Nephron (organoid): ENCODE measurements around the gene AFTPH.

Experiments used
- H3K27ac Mint-ChIP-seq, 3 experiments: 2 replicates each; pipeline ENCODE4 v1.8.0; 2020; ENCODE audit warnings: mixed read lengths in 3 of 3, mild to moderate bottlenecking in 2 of 3, moderate library complexity in 1 of 3
- H3K27me3 Mint-ChIP-seq: 2 replicates; pipeline ENCODE4 v1.8.0; 2021; ENCODE audit warnings: low read depth, mild to moderate bottlenecking, moderate library complexity, mixed read lengths
- H3K36me3 Mint-ChIP-seq: 2 replicates; pipeline ENCODE4 v1.8.0; 2020; ENCODE audit warnings: low read depth, mixed read lengths
- H3K4me1 Mint-ChIP-seq: 2 replicates; pipeline ENCODE4 v1.8.0; 2020; ENCODE audit warnings: mixed read lengths
- H3K4me3 Mint-ChIP-seq, 3 experiments: 2 replicates each; pipeline ENCODE4 v1.8.0; 2020; ENCODE audit warnings: mild to moderate bottlenecking in 3 of 3, mixed read lengths in 3 of 3, moderate library complexity in 2 of 3
- H3K9me3 Mint-ChIP-seq: 2 replicates; pipeline ENCODE4 v1.8.0; 2020; ENCODE audit warnings: mixed read lengths
- TF ChIP-seq, protein P1 (sequence below), 3 experiments: fragments of 200-600 bp; sonication (generic); IDR thresholded peaks; one replicate each; pipeline ENCODE4 v1.5.0; 2021; ENCODE audit warnings: antibody characterized with exemption in 3 of 3; ENCODE audit not compliant: unreplicated experiment in 3 of 3

Gene AFTPH

GRCh38 chr2:64607381-64608304, 83.5 kb downstream of the AFTPH start:
- peaks cover 53% of the 10 kb centered on the region for H3K4me1 Mint-ChIP-seq
- peak overlapping the region; percentile 46 to 75 (median 63) for H3K4me3 Mint-ChIP-seq
- H3K36me3 Mint-ChIP-seq, result no peaks in the 10 kb centered on the region
- peaks cover 11% of the 10 kb centered on the region for H3K9me3 Mint-ChIP-seq
- H3K27ac Mint-ChIP-seq, result peak overlapping the region in 2 of 3 experiments; percentile 80 to 96
- H3K27me3 Mint-ChIP-seq, result peaks cover 16% of the 10 kb centered on the region
- TF ChIP-seq, protein P1, sequence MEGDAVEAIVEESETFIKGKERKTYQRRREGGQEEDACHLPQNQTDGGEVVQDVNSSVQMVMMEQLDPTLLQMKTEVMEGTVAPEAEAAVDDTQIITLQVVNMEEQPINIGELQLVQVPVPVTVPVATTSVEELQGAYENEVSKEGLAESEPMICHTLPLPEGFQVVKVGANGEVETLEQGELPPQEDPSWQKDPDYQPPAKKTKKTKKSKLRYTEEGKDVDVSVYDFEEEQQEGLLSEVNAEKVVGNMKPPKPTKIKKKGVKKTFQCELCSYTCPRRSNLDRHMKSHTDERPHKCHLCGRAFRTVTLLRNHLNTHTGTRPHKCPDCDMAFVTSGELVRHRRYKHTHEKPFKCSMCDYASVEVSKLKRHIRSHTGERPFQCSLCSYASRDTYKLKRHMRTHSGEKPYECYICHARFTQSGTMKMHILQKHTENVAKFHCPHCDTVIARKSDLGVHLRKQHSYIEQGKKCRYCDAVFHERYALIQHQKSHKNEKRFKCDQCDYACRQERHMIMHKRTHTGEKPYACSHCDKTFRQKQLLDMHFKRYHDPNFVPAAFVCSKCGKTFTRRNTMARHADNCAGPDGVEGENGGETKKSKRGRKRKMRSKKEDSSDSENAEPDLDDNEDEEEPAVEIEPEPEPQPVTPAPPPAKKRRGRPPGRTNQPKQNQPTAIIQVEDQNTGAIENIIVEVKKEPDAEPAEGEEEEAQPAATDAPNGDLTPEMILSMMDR (IDR thresholded peaks at IDR 0.05; ENCODE audit: unreplicated experiment in 3 of 3), result no peak

GRCh38 chr2:64608867-64609226, 84.7 kb downstream of the AFTPH start:
- TF ChIP-seq, protein P1 (IDR thresholded peaks at IDR 0.05; ENCODE audit: unreplicated experiment in 3 of 3), result no peak
- Mint-ChIP-seq H3K36me3 (no peaks in the 10 kb centered on the region), H3K4me1 (peaks cover 55% of the 10 kb centered on the region)

DNA sequence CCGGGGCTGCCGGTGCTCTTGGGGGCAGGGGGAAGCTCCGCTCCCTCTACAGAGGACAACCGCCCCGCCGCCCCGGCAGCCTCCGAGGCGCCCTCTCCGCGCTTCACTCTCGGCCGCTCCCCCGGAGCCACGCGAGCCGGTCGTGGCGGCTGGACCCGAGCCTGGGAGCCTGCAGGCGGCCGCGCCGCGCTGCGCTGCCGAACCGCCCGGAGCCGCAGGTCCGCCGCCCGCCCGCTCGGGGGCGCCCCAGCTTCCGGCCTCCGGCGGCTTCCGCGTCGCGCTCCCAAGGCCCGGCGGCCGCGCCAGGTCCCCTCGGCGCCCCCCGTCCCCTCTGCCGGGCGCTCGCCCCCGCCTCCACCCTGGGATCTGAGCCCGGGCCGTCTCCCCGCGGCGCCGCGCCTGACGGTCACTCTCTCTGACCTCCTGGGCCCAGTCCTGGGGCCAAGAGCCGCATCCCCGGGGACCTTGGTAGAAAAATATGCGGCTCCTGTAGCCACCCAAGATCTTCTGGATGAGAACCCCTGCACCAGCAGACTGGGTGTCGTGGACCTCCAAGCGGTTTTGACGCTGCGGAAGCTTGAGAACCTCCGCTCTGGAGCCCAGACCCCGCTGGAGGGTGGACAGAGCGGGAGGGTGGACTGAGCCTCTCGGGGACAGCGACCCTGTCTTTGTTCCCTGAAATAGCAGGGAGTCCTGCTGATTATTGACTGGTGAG, 85.3 kb downstream of the AFTPH start:
- peaks cover 50% of the 10 kb centered on the region for H3K4me1 Mint-ChIP-seq
- H3K27me3 Mint-ChIP-seq, result peaks cover 16% of the 10 kb centered on the region
- H3K9me3 Mint-ChIP-seq, result peaks cover 6% of the 10 kb centered on the region
- TF ChIP-seq, protein P1 (IDR thresholded peaks at IDR 0.05; ENCODE audit: unreplicated experiment in 3 of 3), result peak in 2 of 3 experiments; percentile 15 to 33
- no peaks in the 10 kb centered on the region for H3K36me3 Mint-ChIP-seq
- no peak overlapping the region for H3K27ac Mint-ChIP-seq
- H3K4me3 Mint-ChIP-seq, result peak overlapping the region; percentile 50 to 73 (median 50)

More at GRCh38 chr2:64608867-64609226, 84.7 kb downstream of the AFTPH start:
- Mint-ChIP-seq H3K4me3 (peak overlapping the region; percentile 39 to 75 (median 66)), H3K27ac (no peak overlapping the region), H3K27me3 (peaks cover 16% of the 10 kb centered on the region), H3K9me3 (peaks cover 11% of the 10 kb centered on the region)

GRCh38 chr2:64609942-64610281, 85.8 kb downstream of the AFTPH start:
- Mint-ChIP-seq H3K4me1 (peaks cover 45% of the 10 kb centered on the region), H3K36me3 (no peaks in the 10 kb centered on the region), H3K27ac (no peak overlapping the region), H3K9me3 (peaks cover under 1% of the 10 kb centered on the region), H3K27me3 (peaks cover 16% of the 10 kb centered on the region), H3K4me3 (peak overlapping the region; percentile 50 to 73 (median 50))
- TF ChIP-seq, protein P1 (IDR thresholded peaks at IDR 0.05; ENCODE audit: unreplicated experiment in 3 of 3), result no peak

GRCh38 chr2:64610316-64610855, 86.3 kb downstream of the AFTPH start:
- Mint-ChIP-seq H3K9me3 (no peaks in the 10 kb centered on the region), H3K4me1 (peaks cover 40% of the 10 kb centered on the region), H3K27me3 (peaks cover 16% of the 10 kb centered on the region), H3K36me3 (no peaks in the 10 kb centered on the region), H3K4me3 (peak overlapping the region in 2 of 3 experiments; percentile 0 to 52), H3K27ac (no peak overlapping the region)
- TF ChIP-seq, protein P1 (IDR thresholded peaks at IDR 0.05; ENCODE audit: unreplicated experiment in 3 of 3), result no peak
